ENCODE results near the gene EXOSC10. TPM values are rescaled to one million over a fixed set of nuclear protein-coding genes. Genes with fewer than 3 reads are reported as not detected.

EXOSC10 gene
- total and polyA plus RNA-seq, 9 of the 15 experiments (the other 6 are each of a cell fraction or from before 2014, with no cell fraction given): 23.4 to 150 (median 105) TPM

DNA sequence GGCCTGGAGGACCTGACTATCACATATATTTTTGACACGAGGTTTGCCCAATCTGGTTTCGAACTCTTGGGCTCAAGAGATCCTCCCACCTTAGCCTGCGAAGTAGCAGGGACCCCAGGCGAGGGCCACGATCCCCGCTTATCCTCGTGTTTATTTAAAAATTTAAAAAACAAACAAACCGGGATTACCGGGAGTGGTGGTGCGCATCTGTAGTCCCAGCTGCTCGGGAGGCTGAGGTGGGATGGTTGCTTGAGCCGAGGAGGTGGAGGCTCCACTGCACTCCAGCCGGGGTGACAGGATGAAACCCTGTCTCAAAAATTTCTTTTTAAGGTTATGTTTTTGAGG lies 452 bp upstream of the EXOSC10 start (continued):
- TF ChIP-seq, protein P1, sequence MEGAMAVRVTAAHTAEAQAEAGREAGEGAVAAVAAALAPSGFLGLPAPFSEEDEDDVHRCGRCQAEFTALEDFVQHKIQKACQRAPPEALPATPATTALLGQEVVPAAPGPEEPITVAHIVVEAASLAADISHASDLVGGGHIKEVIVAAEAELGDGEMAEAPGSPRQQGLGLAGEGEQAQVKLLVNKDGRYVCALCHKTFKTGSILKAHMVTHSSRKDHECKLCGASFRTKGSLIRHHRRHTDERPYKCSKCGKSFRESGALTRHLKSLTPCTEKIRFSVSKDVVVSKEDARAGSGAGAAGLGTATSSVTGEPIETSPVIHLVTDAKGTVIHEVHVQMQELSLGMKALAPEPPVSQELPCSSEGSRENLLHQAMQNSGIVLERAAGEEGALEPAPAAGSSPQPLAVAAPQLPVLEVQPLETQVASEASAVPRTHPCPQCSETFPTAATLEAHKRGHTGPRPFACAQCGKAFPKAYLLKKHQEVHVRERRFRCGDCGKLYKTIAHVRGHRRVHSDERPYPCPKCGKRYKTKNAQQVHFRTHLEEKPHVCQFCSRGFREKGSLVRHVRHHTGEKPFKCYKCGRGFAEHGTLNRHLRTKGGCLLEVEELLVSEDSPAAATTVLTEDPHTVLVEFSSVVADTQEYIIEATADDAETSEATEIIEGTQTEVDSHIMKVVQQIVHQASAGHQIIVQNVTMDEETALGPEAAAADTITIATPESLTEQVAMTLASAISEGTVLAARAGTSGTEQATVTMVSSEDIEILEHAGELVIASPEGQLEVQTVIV (CRISPR knock-in tag; IDR thresholded peaks at IDR 0.05; ENCODE audit: borderline replicate concordance): 0 out of 2 replicates have a peak, but pooled peaks have one; percentile 15
- 0 out of 2 replicates have a peak, but pooled peaks have one; percentile 5 for TF ChIP-seq MECOM (CRISPR knock-in tag; IDR thresholded peaks at IDR 0.05)

DNA sequence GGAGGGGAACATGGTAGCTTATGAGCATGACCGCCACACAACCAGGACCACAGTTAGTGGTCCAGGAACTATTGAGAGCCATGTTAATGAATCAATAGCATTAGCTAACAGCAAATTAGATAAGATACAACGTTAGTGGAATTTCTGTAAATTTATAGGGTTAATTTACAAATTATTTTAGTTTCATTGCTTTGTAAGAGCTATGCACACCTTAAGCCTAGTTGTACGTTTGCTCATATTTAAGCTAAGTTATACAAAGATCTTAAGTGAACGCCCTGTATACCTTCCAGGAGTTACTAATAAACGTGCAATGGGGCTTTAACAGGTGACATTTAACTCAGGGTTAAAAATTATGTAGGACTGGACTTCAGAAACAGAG lies 749 bp downstream of the EXOSC10 start:
- BruUV-seq (replicated peaks): no TSS peak
- ChIA-PET CTCF (ENCODE audit: low intra/inter-chr PET ratio) (interaction anchor here (0.6 kb wide), 1 partner anchor 1134 kb away, joined by 5 read pairs; no protein-coding TSS in a partner anchor), POLR2A (interaction anchor here (0.7 to 3.4 kb wide), 17 partner anchors 8 to 225 kb away, joined by 3 to 28 read pairs (median 4); partner anchors contain the start of gene TARDBP)
- DNase-seq (ENCODE audit: extremely low read depth in 1 of 4, low spot score in 3 of 4) (no peak), ATAC-seq (no peak), FAIRE-seq (peak; percentile 59)
- H3K9ac ChIP-seq (ENCODE audit: insufficient read depth in 1 of 2, low read depth in 2 of 2, low read length in 2 of 2): peak overlapping the region; percentile 95 to 99
- intact Hi-C loops (cut with micrococcal nuclease) (no loop called here), in situ Hi-C loops (cut with MboI) (no loop called here)
- H3K9me3 ChIP-seq (replicated peaks; ENCODE audit: control insufficient read depth, insufficient read depth, low read depth, low read length): no peaks in the 10 kb centered on the region
- no peaks in the 10 kb centered on the region for H3K9me1 ChIP-seq (ENCODE audit: control insufficient read depth, insufficient read depth, low read length)
- WGBS (ENCODE audit: insufficient coverage, low coverage, missing lambda C conversion rate): 6% methylated on average over 5 of the region's 5 CpGs
- peaks cover 8 to 14% of the 10 kb centered on the region in 2 experiments; a peak in 4 of 5 replicates for H3K4me1 ChIP-seq (replicated peaks in 1 of 2; ENCODE audit: control insufficient read depth in 2 of 2, insufficient read depth in 2 of 2, low read length in 2 of 2)
- peaks cover 27% of the 10 kb centered on the region for H3K79me2 ChIP-seq (ENCODE audit: control insufficient read depth, insufficient read depth, low read length)
- peak overlapping the region; percentile 87 for H3K27ac ChIP-seq (ENCODE audit: extremely low read depth, low read depth, low read length)
- no peaks in the 10 kb centered on the region for H3K27me3 ChIP-seq (ENCODE audit: control insufficient read depth in 2 of 2, insufficient read depth in 2 of 2, low read length in 2 of 2)
- H3K4me3 ChIP-seq: peak overlapping the region; percentile 86
- no peaks in the 10 kb centered on the region for H4K20me1 ChIP-seq (replicated peaks; ENCODE audit: control insufficient read depth, insufficient read depth, low read length)
- peak overlapping the region; percentile 96 for H2AFZ ChIP-seq (ENCODE audit: low read depth, low read length)
- peaks cover 44% of the 10 kb centered on the region for H3K36me3 ChIP-seq (ENCODE audit: control insufficient read depth, insufficient read depth, low read length)
- H3K4me2 ChIP-seq (ENCODE audit: insufficient read depth, low read length): peak overlapping the region; percentile 94
- TF ChIP-seq FOXK1 (CRISPR knock-in tag; IDR thresholded peaks at IDR 0.05; ENCODE audit: borderline replicate concordance): no peak
- no peak for TF ChIP-seq TAF1 (IDR thresholded peaks at IDR 0.05; ENCODE audit: control insufficient read depth, extremely low read depth, insufficient read depth, low read length, severe bottlenecking)
- TF ChIP-seq XRCC3 (IDR thresholded peaks at IDR 0.05): 0 out of 2 replicates have a peak, but pooled peaks have one; percentile 57
- TF ChIP-seq TCF3 (CRISPR knock-in tag; IDR thresholded peaks at IDR 0.05): no peak
- TF ChIP-seq ZNF24 (IDR thresholded peaks at IDR 0.05): no peak
- 0 out of 2 replicates have a peak, but pooled peaks have one; percentile 50 for TF ChIP-seq THRAP3 (IDR thresholded peaks at IDR 0.05; ENCODE audit: borderline replicate concordance)
- TF ChIP-seq TEAD2 (tag; IDR thresholded peaks at IDR 0.05): no peak
- no peak for TF ChIP-seq NR3C1 (CRISPR knock-in tag; IDR thresholded peaks at IDR 0.05)
- TF ChIP-seq ETV6 (IDR thresholded peaks at IDR 0.05; ENCODE audit: borderline replicate concordance in 1 of 2, low read depth in 2 of 2, low read length in 1 of 2): 0 out of 4 replicates have a peak, but pooled peaks of 1 of the 2 experiments have one; percentile 1
- no peak for TF ChIP-seq ETV6 (CRISPR knock-in tag; IDR thresholded peaks at IDR 0.05; ENCODE audit: borderline replicate concordance)
- TF ChIP-seq, protein P2, sequence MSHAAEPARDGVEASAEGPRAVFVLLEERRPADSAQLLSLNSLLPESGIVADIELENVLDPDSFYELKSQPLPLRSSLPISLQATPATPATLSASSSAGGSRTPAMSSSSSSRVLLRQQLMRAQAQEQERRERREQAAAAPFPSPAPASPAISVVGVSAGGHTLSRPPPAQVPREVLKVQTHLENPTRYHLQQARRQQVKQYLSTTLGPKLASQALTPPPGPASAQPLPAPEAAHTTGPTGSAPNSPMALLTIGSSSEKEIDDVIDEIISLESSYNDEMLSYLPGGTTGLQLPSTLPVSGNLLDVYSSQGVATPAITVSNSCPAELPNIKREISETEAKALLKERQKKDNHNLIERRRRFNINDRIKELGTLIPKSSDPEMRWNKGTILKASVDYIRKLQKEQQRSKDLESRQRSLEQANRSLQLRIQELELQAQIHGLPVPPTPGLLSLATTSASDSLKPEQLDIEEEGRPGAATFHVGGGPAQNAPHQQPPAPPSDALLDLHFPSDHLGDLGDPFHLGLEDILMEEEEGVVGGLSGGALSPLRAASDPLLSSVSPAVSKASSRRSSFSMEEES (CRISPR knock-in tag; IDR thresholded peaks at IDR 0.05): no peak
- TF ChIP-seq, protein P3, sequence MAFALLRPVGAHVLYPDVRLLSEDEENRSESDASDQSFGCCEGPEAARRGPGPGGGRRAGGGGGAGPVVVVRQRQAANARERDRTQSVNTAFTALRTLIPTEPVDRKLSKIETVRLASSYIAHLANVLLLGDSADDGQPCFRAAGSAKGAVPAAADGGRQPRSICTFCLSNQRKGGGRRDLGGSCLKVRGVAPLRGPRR (CRISPR knock-in tag; IDR thresholded peaks at IDR 0.05): no peak
- peak in 1 of 2 experiments; percentile 9 for TF ChIP-seq NCOA2 (IDR thresholded peaks at IDR 0.05; ENCODE audit: partially characterized antibody in 2 of 2)
- TF ChIP-seq, protein P4, sequence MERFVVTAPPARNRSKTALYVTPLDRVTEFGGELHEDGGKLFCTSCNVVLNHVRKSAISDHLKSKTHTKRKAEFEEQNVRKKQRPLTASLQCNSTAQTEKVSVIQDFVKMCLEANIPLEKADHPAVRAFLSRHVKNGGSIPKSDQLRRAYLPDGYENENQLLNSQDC (CRISPR knock-in tag; IDR thresholded peaks at IDR 0.05): peak; percentile 40; the same call in 1 of the 2 replicates

Measured in K562 (cell line).